Ovary (tissue), 9 donors: ENCODE results near the gene CLIP2. TPM values are rescaled to one million over a fixed set of nuclear protein-coding genes. Genes with fewer than 3 reads are reported as not detected.

Experiments
- polyA plus RNA-seq, 2 donors: library from polyadenylated mRNA; stranded (reverse); fragments of 200-250 nt in 1 of 2; fragments of 350-450 nt in 1 of 2; fragmentation: Illumina TruSeq in 1 of 2; extraction: RNeasy Lipid Tissue Mini Kit (QIAGEN cat#74804) in 1 of 2; gene quantifications; one replicate each; pipeline ENCODE4 v1.2.3, GENCODE V29; 2013 to 2014
- total RNA-seq, 7 donors: library from RNA; depleted of rRNA in 2 of 7; stranded (reverse); fragments of >200 nt in 2 of 7; fragmentation: NEBNext Ultra II Directional in 3 of 7; extraction: Animal tissue kit (Norgen Biotek cat#: 25700) in 3 of 7; gene quantifications; one replicate each; pipeline versions ENCODE4 v1.1.0 to v1.2.4, GENCODE V29; 2016 to 2023
- donor health status: DM: no; HTN: no; CAD: no; lungs with moderate emphysema.
- donor health status: DM: no; HTN: no; CAD: no.
- donor health status: Bipolar disorder and iron deficiency.
- donor health status: DM: yes; HTN: yes; CAD: no.
- donor health status: DM: no; HTN: no; CAD: no.
- donor health status: DM: yes; HTN: yes; CAD: no.

The CLIP2 gene
- total and polyA plus RNA-seq, 9 donors, result 5.1 to 51.5 (median 28.9) TPM

Other genes with a start within 250 kb of the CLIP2 start
- 10 to 100 TPM in 6 of 7 donors, 1 to 10 TPM in 1; 8.2 to 38.7 (median 29.1) TPM for gene LIMK1, start 205.6 kb upstream of the CLIP2 start, total RNA-seq
- 10 to 100 TPM in 1 of 2 donors, 1 to 10 TPM in 1; 7.6 to 16.5 TPM for gene LIMK1, start 205.6 kb upstream of the CLIP2 start, polyA plus RNA-seq
- gene EIF4H, start 115.1 kb upstream of the CLIP2 start, total RNA-seq, result 100 to 1,000 TPM; 151 to 301 (median 273) TPM
- 100 to 1,000 TPM; 221 to 222 TPM for gene EIF4H, start 115.1 kb upstream of the CLIP2 start, polyA plus RNA-seq
- 1 to 10 TPM; 2.6 to 7.9 (median 3.5) TPM for gene LAT2, start 79.4 kb upstream of the CLIP2 start, total RNA-seq
- 1 to 10 TPM; 2.4 to 4.2 TPM for gene LAT2, start 79.4 kb upstream of the CLIP2 start, polyA plus RNA-seq
- 10 to 100 TPM in 6 of 7 donors, 1 to 10 TPM in 1; 6.4 to 20.3 (median 14.1) TPM for gene RFC2, start 35.0 kb upstream of the CLIP2 start, total RNA-seq
- gene RFC2, start 35.0 kb upstream of the CLIP2 start, polyA plus RNA-seq, result 10 to 100 TPM; 20.3 to 23.7 TPM
- 10 to 100 TPM; 13.4 to 39.0 (median 29.5) TPM for gene GTF2IRD1, start 164.5 kb downstream of the CLIP2 start, total RNA-seq
- gene GTF2IRD1, start 164.5 kb downstream of the CLIP2 start, polyA plus RNA-seq, result 10 to 100 TPM; 12.0 to 17.1 TPM